ENCODE measurements around the gene NDUFA1. TPM values are rescaled to one million over a fixed set of nuclear protein-coding genes. Genes with fewer than 3 reads are reported as not detected.

Gene NDUFA1
- total and polyA plus RNA-seq, 2 experiments from 2014 or later: 29.1 to 415 TPM

DNA sequence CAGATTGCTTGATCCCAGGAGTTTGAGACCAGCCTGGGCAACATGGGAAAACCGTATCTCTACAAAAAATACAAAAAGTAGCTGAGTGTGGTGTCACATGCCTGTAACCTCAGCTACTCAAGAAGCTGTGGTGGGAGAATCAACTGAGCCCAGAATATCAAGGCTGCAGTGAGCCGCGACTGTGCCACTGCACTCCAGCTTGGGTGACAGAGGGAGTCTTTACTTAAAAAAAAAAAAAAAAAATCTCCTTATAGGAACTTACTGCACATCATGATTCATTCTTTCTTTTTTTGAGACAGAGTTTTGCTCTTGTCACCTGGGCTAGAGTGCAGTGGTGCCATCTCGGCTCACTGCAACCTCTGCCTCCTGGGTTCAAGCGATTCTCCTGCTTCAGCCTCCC lies 43.2 kb upstream of the NDUFA1 start:
- Histone ChIP-seq H3K27ac (ENCODE audit: low read depth) (no peak overlapping the region), H3K9me2 (ENCODE audit: insufficient read depth) (no peaks in the 10 kb centered on the region), H3K4me1 (ENCODE audit: insufficient read depth) (no peaks in the 10 kb centered on the region), H4K20me1 (replicated peaks; ENCODE audit: insufficient read depth) (no peaks in the 10 kb centered on the region), H3K36me3 (ENCODE audit: insufficient read depth) (no peaks in the 10 kb centered on the region), H3K27me3 (ENCODE audit: insufficient read depth) (no peaks in the 10 kb centered on the region), H3K4me2 (no peak overlapping the region), H3K4me3 (no peak overlapping the region), H2AFZ (no peak overlapping the region), H3F3A (replicated peaks; ENCODE audit: low read depth) (no peaks in the 10 kb centered on the region), H3K79me2 (replicated peaks; ENCODE audit: insufficient read depth) (no peaks in the 10 kb centered on the region)
- Mint-ChIP-seq H3K4me1 (no peaks in the 10 kb centered on the region), H3K9me3 (no peaks in the 10 kb centered on the region), H3K27me3 (ENCODE audit: insufficient read depth, low read depth, poor library complexity) (peaks cover 3% of the 10 kb centered on the region), H3K27ac (no peak overlapping the region), H3K4me3 (no peak overlapping the region), H3K36me3 (ENCODE audit: low read depth) (peaks cover 33% of the 10 kb centered on the region)
- TF ChIP-seq, protein P1, sequence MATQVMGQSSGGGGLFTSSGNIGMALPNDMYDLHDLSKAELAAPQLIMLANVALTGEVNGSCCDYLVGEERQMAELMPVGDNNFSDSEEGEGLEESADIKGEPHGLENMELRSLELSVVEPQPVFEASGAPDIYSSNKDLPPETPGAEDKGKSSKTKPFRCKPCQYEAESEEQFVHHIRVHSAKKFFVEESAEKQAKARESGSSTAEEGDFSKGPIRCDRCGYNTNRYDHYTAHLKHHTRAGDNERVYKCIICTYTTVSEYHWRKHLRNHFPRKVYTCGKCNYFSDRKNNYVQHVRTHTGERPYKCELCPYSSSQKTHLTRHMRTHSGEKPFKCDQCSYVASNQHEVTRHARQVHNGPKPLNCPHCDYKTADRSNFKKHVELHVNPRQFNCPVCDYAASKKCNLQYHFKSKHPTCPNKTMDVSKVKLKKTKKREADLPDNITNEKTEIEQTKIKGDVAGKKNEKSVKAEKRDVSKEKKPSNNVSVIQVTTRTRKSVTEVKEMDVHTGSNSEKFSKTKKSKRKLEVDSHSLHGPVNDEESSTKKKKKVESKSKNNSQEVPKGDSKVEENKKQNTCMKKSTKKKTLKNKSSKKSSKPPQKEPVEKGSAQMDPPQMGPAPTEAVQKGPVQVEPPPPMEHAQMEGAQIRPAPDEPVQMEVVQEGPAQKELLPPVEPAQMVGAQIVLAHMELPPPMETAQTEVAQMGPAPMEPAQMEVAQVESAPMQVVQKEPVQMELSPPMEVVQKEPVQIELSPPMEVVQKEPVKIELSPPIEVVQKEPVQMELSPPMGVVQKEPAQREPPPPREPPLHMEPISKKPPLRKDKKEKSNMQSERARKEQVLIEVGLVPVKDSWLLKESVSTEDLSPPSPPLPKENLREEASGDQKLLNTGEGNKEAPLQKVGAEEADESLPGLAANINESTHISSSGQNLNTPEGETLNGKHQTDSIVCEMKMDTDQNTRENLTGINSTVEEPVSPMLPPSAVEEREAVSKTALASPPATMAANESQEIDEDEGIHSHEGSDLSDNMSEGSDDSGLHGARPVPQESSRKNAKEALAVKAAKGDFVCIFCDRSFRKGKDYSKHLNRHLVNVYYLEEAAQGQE (IDR thresholded peaks at IDR 0.05; ENCODE audit: unreplicated experiment): no peak
- no peak for DNase-seq (ENCODE audit: low spot score)
- no peak for ATAC-seq

DNA sequence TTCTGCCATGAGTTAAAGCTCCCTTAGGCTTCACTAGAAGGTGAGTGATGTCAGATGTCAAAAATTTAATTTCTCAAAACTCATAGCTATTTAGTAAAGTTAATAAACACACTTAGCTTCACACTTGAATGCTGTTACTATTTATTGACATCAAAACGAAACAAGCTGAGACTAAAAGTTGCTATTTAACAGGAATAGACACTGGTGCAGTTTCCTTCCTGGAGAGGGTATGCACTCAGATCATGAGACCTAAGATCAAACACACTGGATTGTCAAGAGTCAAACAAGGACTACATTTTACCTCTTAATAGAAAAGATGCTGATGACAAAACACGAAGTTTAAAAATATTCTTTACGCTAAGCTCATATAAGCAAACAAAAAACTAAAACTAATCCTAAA lies 37.7 kb upstream of the NDUFA1 start:
- Histone ChIP-seq H3K4me2 (no peak overlapping the region), H3K4me3 (no peak overlapping the region), H3K4me1 (ENCODE audit: insufficient read depth) (no peaks in the 10 kb centered on the region), H3K27ac (ENCODE audit: low read depth) (no peak overlapping the region), H2AFZ (no peak overlapping the region), H3K9me2 (ENCODE audit: insufficient read depth) (no peaks in the 10 kb centered on the region), H4K20me1 (replicated peaks; ENCODE audit: insufficient read depth) (no peaks in the 10 kb centered on the region), H3F3A (replicated peaks; ENCODE audit: low read depth) (no peaks in the 10 kb centered on the region), H3K27me3 (ENCODE audit: insufficient read depth) (no peaks in the 10 kb centered on the region), H3K79me2 (replicated peaks; ENCODE audit: insufficient read depth) (no peaks in the 10 kb centered on the region), H3K36me3 (ENCODE audit: insufficient read depth) (peaks cover 10% of the 10 kb centered on the region)
- no peak overlapping the region for H3K27ac Mint-ChIP-seq
- no peaks in the 10 kb centered on the region for H3K9me3 Mint-ChIP-seq
- ATAC-seq (no peak), DNase-seq (ENCODE audit: low spot score) (no peak)
- peaks cover 3% of the 10 kb centered on the region for H3K27me3 Mint-ChIP-seq (ENCODE audit: insufficient read depth, low read depth, poor library complexity)
- H3K4me1 Mint-ChIP-seq: no peaks in the 10 kb centered on the region
- H3K4me3 Mint-ChIP-seq: no peak overlapping the region
- peaks cover 84% of the 10 kb centered on the region for H3K36me3 Mint-ChIP-seq (ENCODE audit: low read depth)
- TF ChIP-seq STAT1 (IDR thresholded peaks at IDR 0.05; ENCODE audit: unreplicated experiment) (no peak), CREB1 (CRISPR knock-in tag; IDR thresholded peaks at IDR 0.05; ENCODE audit: low read depth) (no peak), ZNF114 (CRISPR knock-in tag; IDR thresholded peaks at IDR 0.05) (no peak), EZH2 (IDR thresholded peaks at IDR 0.05; ENCODE audit: low read depth, unreplicated experiment) (no peak), EZH2phosphoT487 (IDR thresholded peaks at IDR 0.05; ENCODE audit: unreplicated experiment) (no peak), JUNB (IDR thresholded peaks at IDR 0.05; ENCODE audit: unreplicated experiment) (no peak)
- TF ChIP-seq, protein P1 (IDR thresholded peaks at IDR 0.05; ENCODE audit: unreplicated experiment): no peak
- TF ChIP-seq, protein P2, sequence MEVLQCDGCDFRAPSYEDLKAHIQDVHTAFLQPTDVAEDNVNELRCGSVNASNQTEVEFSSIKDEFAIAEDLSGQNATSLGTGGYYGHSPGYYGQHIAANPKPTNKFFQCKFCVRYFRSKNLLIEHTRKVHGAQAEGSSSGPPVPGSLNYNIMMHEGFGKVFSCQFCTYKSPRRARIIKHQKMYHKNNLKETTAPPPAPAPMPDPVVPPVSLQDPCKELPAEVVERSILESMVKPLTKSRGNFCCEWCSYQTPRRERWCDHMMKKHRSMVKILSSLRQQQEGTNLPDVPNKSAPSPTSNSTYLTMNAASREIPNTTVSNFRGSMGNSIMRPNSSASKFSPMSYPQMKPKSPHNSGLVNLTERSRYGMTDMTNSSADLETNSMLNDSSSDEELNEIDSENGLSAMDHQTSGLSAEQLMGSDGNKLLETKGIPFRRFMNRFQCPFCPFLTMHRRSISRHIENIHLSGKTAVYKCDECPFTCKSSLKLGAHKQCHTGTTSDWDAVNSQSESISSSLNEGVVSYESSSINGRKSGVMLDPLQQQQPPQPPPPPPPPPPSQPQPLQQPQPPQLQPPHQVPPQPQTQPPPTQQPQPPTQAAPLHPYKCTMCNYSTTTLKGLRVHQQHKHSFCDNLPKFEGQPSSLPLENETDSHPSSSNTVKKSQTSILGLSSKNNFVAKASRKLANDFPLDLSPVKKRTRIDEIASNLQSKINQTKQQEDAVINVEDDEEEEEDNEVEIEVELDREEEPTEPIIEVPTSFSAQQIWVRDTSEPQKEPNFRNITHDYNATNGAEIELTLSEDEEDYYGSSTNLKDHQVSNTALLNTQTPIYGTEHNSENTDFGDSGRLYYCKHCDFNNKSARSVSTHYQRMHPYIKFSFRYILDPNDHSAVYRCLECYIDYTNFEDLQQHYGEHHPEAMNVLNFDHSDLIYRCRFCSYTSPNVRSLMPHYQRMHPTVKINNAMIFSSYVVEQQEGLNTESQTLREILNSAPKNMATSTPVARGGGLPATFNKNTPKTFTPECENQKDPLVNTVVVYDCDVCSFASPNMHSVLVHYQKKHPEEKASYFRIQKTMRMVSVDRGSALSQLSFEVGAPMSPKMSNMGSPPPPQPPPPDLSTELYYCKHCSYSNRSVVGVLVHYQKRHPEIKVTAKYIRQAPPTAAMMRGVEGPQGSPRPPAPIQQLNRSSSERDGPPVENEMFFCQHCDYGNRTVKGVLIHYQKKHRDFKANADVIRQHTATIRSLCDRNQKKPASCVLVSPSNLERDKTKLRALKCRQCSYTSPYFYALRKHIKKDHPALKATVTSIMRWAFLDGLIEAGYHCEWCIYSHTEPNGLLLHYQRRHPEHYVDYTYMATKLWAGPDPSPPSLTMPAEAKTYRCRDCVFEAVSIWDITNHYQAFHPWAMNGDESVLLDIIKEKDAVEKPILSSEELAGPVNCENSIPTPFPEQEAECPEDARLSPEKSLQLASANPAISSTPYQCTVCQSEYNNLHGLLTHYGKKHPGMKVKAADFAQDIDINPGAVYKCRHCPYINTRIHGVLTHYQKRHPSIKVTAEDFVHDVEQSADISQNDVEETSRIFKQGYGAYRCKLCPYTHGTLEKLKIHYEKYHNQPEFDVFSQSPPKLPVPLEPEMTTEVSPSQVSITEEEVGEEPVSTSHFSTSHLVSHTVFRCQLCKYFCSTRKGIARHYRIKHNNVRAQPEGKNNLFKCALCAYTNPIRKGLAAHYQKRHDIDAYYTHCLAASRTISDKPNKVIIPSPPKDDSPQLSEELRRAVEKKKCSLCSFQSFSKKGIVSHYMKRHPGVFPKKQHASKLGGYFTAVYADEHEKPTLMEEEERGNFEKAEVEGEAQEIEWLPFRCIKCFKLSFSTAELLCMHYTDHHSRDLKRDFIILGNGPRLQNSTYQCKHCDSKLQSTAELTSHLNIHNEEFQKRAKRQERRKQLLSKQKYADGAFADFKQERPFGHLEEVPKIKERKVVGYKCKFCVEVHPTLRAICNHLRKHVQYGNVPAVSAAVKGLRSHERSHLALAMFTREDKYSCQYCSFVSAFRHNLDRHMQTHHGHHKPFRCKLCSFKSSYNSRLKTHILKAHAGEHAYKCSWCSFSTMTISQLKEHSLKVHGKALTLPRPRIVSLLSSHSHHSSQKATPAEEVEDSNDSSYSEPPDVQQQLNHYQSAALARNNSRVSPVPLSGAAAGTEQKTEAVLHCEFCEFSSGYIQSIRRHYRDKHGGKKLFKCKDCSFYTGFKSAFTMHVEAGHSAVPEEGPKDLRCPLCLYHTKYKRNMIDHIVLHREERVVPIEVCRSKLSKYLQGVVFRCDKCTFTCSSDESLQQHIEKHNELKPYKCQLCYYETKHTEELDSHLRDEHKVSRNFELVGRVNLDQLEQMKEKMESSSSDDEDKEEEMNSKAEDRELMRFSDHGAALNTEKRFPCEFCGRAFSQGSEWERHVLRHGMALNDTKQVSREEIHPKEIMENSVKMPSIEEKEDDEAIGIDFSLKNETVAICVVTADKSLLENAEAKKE (CRISPR knock-in tag; IDR thresholded peaks at IDR 0.05): no peak

Measured in GM23338 (cell line).